Right lung (tissue), 5 donors: ENCODE data around the gene BEST1. TPM values are rescaled to one million over a fixed set of nuclear protein-coding genes. Genes with fewer than 3 reads are reported as not detected.

Experiments used
- DNase-seq, 2 donors: peaks; one replicate each; pipeline ENCODE4 v3.0.0-alpha.2; 2013
- polyA plus RNA-seq, 5 donors: library from polyadenylated mRNA; unstranded; fragments of 120-200 nt; gene quantifications; one replicate each; pipeline versions ENCODE4 v1.2.1 to v1.2.3, GENCODE V29; 2013; ENCODE audit warnings: inconsistent platforms in 1 of 5, low replicate concordance in 1 of 5; ENCODE audit not compliant: insufficient read length in 5 of 5, insufficient read depth in 1 of 5

The BEST1 gene
- polyA plus RNA-seq, 5 donors, result 4.2 to 6.5 (median 6.0) TPM

- DNase-seq, result no peak
Measured at GRCh38 chr11:62012832-62013461, 62.8 kb downstream of the BEST1 start.

Other genes starting within 250 kb of the BEST1 start
- 10 to 100 TPM; 20.7 to 39.0 (median 28.7) TPM for gene MYRF, start 197.7 kb upstream of the BEST1 start, polyA plus RNA-seq
- 100 to 1,000 TPM; 132 to 212 (median 171) TPM for gene TMEM258, start 157.8 kb upstream of the BEST1 start, polyA plus RNA-seq
- gene FEN1, start 157.4 kb upstream of the BEST1 start, polyA plus RNA-seq, result 10 to 100 TPM; 24.3 to 38.2 (median 28.5) TPM
- 10 to 100 TPM; 23.0 to 36.2 (median 29.4) TPM for gene FADS1, start 133.3 kb upstream of the BEST1 start, polyA plus RNA-seq
- gene FADS2, start 122.1 kb upstream of the BEST1 start, polyA plus RNA-seq, result 100 to 1,000 TPM in 1 of 5 donors, 10 to 100 TPM in 4; 47.7 to 120 (median 74.9) TPM
- 10 to 100 TPM in 3 of 5 donors, 1 to 10 TPM in 2; 7.6 to 17.9 (median 11.1) TPM for gene FADS3, start 58.8 kb upstream of the BEST1 start, polyA plus RNA-seq
- gene RAB3IL1, start 32.8 kb upstream of the BEST1 start, polyA plus RNA-seq, result 10 to 100 TPM in 3 of 5 donors, 1 to 10 TPM in 2; 7.4 to 20.2 (median 10.5) TPM
- 1,000 to 10,000 TPM; 1,688 to 2,297 (median 2,057) TPM for gene FTH1, start 17.3 kb downstream of the BEST1 start, polyA plus RNA-seq
- 10 to 100 TPM; 29.2 to 38.6 (median 31.3) TPM for gene INCENP, start 173.7 kb downstream of the BEST1 start, polyA plus RNA-seq
- gene SCGB1D1, start 239.9 kb downstream of the BEST1 start, polyA plus RNA-seq, result not detected